ENCODE measurements around the gene SENP2.
"Not testable (repeated sequence)": the region's sequence is repeated elsewhere in the genome, so short reads cannot be mapped to it uniquely, and the experiment has no call there.

The SENP2 gene

DNA sequence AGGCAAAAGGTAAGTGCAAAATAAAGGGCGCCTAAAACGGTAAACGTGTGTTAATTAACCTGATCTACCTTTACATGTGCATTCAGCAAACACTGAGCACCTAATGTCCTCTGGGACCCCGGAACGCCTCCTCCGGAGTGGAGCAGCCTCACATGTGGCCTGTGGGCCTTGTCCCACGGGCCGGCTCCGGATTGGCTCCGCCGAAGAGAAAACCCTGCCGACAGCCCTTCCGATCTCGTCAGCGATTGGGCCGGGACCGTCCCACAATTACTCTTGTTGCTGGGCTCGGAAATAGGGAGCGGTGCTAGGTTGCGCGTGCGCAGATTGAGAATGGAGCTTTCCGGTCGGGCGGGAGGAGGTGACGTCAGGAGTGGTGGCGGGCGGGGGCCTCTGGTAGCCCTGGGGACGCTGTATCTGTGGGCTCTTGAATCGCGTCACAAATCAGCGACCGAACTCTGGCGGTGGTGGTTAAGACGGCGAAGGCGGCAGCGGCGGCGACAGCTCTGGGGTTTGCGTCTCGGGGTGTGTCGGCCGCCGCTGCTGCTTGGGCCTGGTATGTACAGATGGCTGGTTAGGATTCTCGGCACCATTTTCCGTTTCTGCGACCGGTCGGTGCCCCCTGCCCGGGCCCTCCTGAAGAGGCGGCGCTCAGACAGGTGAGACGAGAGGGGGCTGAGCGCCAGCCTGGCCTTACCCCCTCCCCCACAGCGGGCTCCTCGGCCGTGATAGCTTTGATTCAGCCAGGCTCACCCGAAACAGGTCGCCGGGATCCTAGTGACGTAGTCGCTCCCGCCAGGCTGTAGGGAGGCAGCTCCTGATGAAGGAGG lies at the start of gene SENP2:
SENP2 (plus strand) TSS at position 437 of the 827 bp plus-strand sequence; CDS start at position 556, 119 bp downstream.
- DNase-seq (ENCODE audit: low read depth): peak; percentile 100
- Histone ChIP-seq H3K27me3 (replicated peaks; ENCODE audit: control insufficient read depth, insufficient read depth, low read length) (no peaks in the 10 kb centered on the region), H3K9me3 (ENCODE audit: control insufficient read depth, low read length) (no peaks in the 10 kb centered on the region), H3K36me3 (ENCODE audit: control insufficient read depth, insufficient read depth, low read length, severe bottlenecking) (peaks cover 1% of the 10 kb centered on the region), H3K4me1 (ENCODE audit: control insufficient read depth, insufficient read depth, low read length) (peaks cover 16% of the 10 kb centered on the region), H3K4me3 (ENCODE audit: low read length) (peak within 1 kb of the TSS; percentile 98), H3K9ac (ENCODE audit: low read length) (peak within 1 kb of the TSS; percentile 96)

DNA sequence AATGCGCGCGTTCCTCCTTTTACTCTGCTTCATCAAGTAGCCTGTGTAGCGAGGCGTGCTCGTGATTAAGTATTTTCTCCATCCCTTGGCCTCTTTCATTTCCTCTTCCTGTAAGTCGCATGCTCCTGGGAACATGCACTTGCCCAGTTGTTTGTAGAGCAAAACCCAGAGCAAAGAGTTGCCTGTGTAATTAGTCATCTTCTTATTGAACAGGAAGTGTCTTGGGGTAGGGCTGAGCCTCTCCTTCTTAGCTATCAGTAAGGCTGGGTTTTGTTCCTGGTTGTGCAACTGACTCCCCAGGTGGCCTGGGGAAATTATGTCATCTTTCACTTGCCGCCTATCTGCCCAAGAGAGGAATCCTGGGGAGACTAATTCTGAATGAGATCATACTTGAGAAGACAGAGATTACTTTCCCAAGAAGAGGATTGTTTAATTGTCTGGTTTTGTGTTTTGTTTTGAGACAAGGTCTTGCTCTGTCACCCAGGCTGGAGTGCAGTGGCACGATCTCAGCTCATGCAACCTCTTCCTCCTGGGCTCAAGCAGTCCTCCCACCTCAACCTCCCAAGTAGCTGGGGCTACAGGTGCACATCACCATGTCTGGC lies 48.6 kb upstream of the SENP2 start:
- Histone ChIP-seq H3K9ac (ENCODE audit: low read length) (no peak overlapping the region), H3K27me3 (replicated peaks; ENCODE audit: control insufficient read depth, insufficient read depth, low read length) (peaks cover 3% of the 10 kb centered on the region), H3K36me3 (ENCODE audit: control insufficient read depth, insufficient read depth, low read length, severe bottlenecking) (no peaks in the 10 kb centered on the region), H3K4me3 (ENCODE audit: low read length) (no peak overlapping the region), H3K4me1 (ENCODE audit: control insufficient read depth, insufficient read depth, low read length) (peaks cover 9% of the 10 kb centered on the region), H3K9me3 (ENCODE audit: control insufficient read depth, low read length) (no peaks in the 10 kb centered on the region)
- DNase-seq (ENCODE audit: low read depth): peak; percentile 35

GRCh38 chr3:185539934-185540333 lies 46.2 kb upstream of the SENP2 start:
- H3K9ac ChIP-seq (ENCODE audit: low read length): no peak overlapping the region
- H3K9me3 ChIP-seq (ENCODE audit: control insufficient read depth, low read length): no peaks in the 10 kb centered on the region
- peaks cover 9% of the 10 kb centered on the region for H3K4me1 ChIP-seq (ENCODE audit: control insufficient read depth, insufficient read depth, low read length)
- H3K36me3 ChIP-seq (ENCODE audit: control insufficient read depth, insufficient read depth, low read length, severe bottlenecking): no peaks in the 10 kb centered on the region
- no peak overlapping the region for H3K4me3 ChIP-seq (ENCODE audit: low read length)
- H3K27me3 ChIP-seq (replicated peaks; ENCODE audit: control insufficient read depth, insufficient read depth, low read length): peaks cover 3% of the 10 kb centered on the region
- DNase-seq (ENCODE audit: low read depth): no peak

- peaks cover 9% of the 10 kb centered on the region for H3K4me1 ChIP-seq (ENCODE audit: control insufficient read depth, insufficient read depth, low read length)
- no peak overlapping the region for H3K4me3 ChIP-seq (ENCODE audit: low read length)
- H3K27me3 ChIP-seq (replicated peaks; ENCODE audit: control insufficient read depth, insufficient read depth, low read length): peaks cover 3% of the 10 kb centered on the region
- H3K9me3 ChIP-seq (ENCODE audit: control insufficient read depth, low read length): no peaks in the 10 kb centered on the region
- no peaks in the 10 kb centered on the region for H3K36me3 ChIP-seq (ENCODE audit: control insufficient read depth, insufficient read depth, low read length, severe bottlenecking)
- no peak overlapping the region for H3K9ac ChIP-seq (ENCODE audit: low read length)
- DNase-seq (ENCODE audit: low read depth): no peak
Observed at GRCh38 chr3:185540695-185541094, 45.4 kb upstream of the SENP2 start.

GRCh38 chr3:185549122-185549521 lies 37.0 kb upstream of the SENP2 start:
- peak; percentile 94 for DNase-seq (ENCODE audit: low read depth)
- Histone ChIP-seq H3K9ac (ENCODE audit: low read length) (peak overlapping the region; percentile 68), H3K4me3 (ENCODE audit: low read length) (peak overlapping the region; percentile 55), H3K4me1 (ENCODE audit: control insufficient read depth, insufficient read depth, low read length) (peaks cover 19% of the 10 kb centered on the region), H3K27me3 (replicated peaks; ENCODE audit: control insufficient read depth, insufficient read depth, low read length) (no peaks in the 10 kb centered on the region), H3K36me3 (ENCODE audit: control insufficient read depth, insufficient read depth, low read length, severe bottlenecking) (no peaks in the 10 kb centered on the region), H3K9me3 (ENCODE audit: control insufficient read depth, low read length) (no peaks in the 10 kb centered on the region)

GRCh38 chr3:185549651-185550111 lies 36.4 kb upstream of the SENP2 start:
- H3K9ac ChIP-seq (ENCODE audit: low read length): peak overlapping the region; percentile 68
- no peaks in the 10 kb centered on the region for H3K36me3 ChIP-seq (ENCODE audit: control insufficient read depth, insufficient read depth, low read length, severe bottlenecking)
- H3K4me3 ChIP-seq (ENCODE audit: low read length): peak overlapping the region; percentile 55
- no peaks in the 10 kb centered on the region for H3K27me3 ChIP-seq (replicated peaks; ENCODE audit: control insufficient read depth, insufficient read depth, low read length)
- H3K4me1 ChIP-seq (ENCODE audit: control insufficient read depth, insufficient read depth, low read length): peaks cover 19% of the 10 kb centered on the region
- H3K9me3 ChIP-seq (ENCODE audit: control insufficient read depth, low read length): no peaks in the 10 kb centered on the region
- DNase-seq (ENCODE audit: low read depth): peak; percentile 56

GRCh38 chr3:185552358-185552877 lies 33.7 kb upstream of the SENP2 start, which contains the start of gene LIPH:
Gene LIPH, minus strand, starts transcription at chr3:185552588. Its CDS starts 117 bp downstream, at chr3:185552471.
- H3K9me3 ChIP-seq (ENCODE audit: control insufficient read depth, low read length): no peaks in the 10 kb centered on the region
- H3K27me3 ChIP-seq (replicated peaks; ENCODE audit: control insufficient read depth, insufficient read depth, low read length): no peaks in the 10 kb centered on the region
- H3K4me3 ChIP-seq (ENCODE audit: low read length): peak within 1 kb of the TSS; percentile 55
- peak; percentile 27 for DNase-seq (ENCODE audit: low read depth)
- peaks cover 19% of the 10 kb centered on the region for H3K4me1 ChIP-seq (ENCODE audit: control insufficient read depth, insufficient read depth, low read length)
- no peaks in the 10 kb centered on the region for H3K36me3 ChIP-seq (ENCODE audit: control insufficient read depth, insufficient read depth, low read length, severe bottlenecking)
- no peak within 1 kb of the TSS for H3K9ac ChIP-seq (ENCODE audit: low read length)

DNA sequence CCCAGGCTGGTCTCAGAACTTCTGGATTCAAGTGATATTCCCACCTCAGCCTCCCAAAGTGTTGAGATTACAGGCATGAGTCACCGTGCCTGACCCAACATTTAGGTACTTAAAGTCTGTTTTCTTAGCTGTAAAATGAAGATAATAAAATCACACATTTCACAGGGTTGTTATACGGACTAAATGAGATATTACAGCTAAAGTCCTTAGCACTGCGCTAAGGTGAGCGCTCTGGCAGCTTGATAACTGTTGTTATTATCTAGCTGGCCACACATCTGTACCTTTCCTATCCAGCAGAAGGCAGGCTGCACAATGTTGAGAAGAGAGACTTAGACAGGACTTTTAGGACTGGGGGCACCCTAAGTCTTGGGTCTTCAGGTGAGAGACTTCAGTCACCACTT lies 31.0 kb upstream of the SENP2 start:
- peaks cover 19% of the 10 kb centered on the region for H3K4me1 ChIP-seq (ENCODE audit: control insufficient read depth, insufficient read depth, low read length)
- DNase-seq (ENCODE audit: low read depth): no peak

GRCh38 chr3:185555860-185556347 lies 30.2 kb upstream of the SENP2 start:
- Histone ChIP-seq H3K4me1 (ENCODE audit: control insufficient read depth, insufficient read depth, low read length) (peaks cover 16% of the 10 kb centered on the region), H3K9me3 (ENCODE audit: control insufficient read depth, low read length) (no peaks in the 10 kb centered on the region), H3K4me3 (ENCODE audit: low read length) (no peak overlapping the region), H3K9ac (ENCODE audit: low read length) (no peak overlapping the region), H3K36me3 (ENCODE audit: control insufficient read depth, insufficient read depth, low read length, severe bottlenecking) (no peaks in the 10 kb centered on the region), H3K27me3 (replicated peaks; ENCODE audit: control insufficient read depth, insufficient read depth, low read length) (peaks cover 12% of the 10 kb centered on the region)
- no peak for DNase-seq (ENCODE audit: low read depth)

More for the DNA sequence above, 31.0 kb upstream of the SENP2 start:
- peaks cover 4% of the 10 kb centered on the region for H3K27me3 ChIP-seq (replicated peaks; ENCODE audit: control insufficient read depth, insufficient read depth, low read length)
- H3K36me3 ChIP-seq (ENCODE audit: control insufficient read depth, insufficient read depth, low read length, severe bottlenecking): no peaks in the 10 kb centered on the region
- H3K9ac ChIP-seq (ENCODE audit: low read length): no peak overlapping the region
- no peak overlapping the region for H3K4me3 ChIP-seq (ENCODE audit: low read length)
- H3K9me3 ChIP-seq (ENCODE audit: control insufficient read depth, low read length): no peaks in the 10 kb centered on the region

DNA sequence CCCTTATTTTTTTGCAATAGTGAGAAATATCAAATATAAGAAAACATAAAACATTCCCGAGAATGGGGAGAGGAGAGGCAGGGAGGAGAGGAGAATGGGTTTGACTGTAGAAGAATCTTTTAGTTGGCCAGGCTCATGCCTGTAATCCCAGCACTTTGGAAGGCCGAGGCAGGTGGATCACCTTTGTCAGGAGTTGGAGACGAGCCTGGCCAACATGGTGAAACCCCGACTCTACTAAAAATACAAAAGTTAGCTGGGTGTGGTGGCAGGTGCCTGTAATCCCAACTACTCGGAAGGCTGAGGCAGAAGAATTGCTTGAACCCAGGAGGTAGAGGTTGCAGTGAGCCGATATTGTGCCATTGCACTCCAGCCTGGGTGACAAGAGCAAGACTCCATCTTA lies 29.5 kb upstream of the SENP2 start:
- not testable (repeated sequence) for H3K9me3 ChIP-seq (ENCODE audit: control insufficient read depth, low read length); H3K36me3 ChIP-seq (ENCODE audit: control insufficient read depth, insufficient read depth, low read length, severe bottlenecking); H3K4me3 ChIP-seq (ENCODE audit: low read length); H3K9ac ChIP-seq (ENCODE audit: low read length); DNase-seq (ENCODE audit: low read depth)
- Histone ChIP-seq H3K27me3 (replicated peaks; ENCODE audit: control insufficient read depth, insufficient read depth, low read length) (peaks cover 19% of the 10 kb centered on the region), H3K4me1 (ENCODE audit: control insufficient read depth, insufficient read depth, low read length) (peaks cover 16% of the 10 kb centered on the region)

- Histone ChIP-seq H3K27me3 (replicated peaks; ENCODE audit: control insufficient read depth, insufficient read depth, low read length) (peaks cover 20% of the 10 kb centered on the region), H3K4me3 (ENCODE audit: low read length) (no peak overlapping the region), H3K4me1 (ENCODE audit: control insufficient read depth, insufficient read depth, low read length) (peaks cover 8% of the 10 kb centered on the region), H3K9me3 (ENCODE audit: control insufficient read depth, low read length) (no peaks in the 10 kb centered on the region), H3K9ac (ENCODE audit: low read length) (no peak overlapping the region), H3K36me3 (ENCODE audit: control insufficient read depth, insufficient read depth, low read length, severe bottlenecking) (no peaks in the 10 kb centered on the region)
- DNase-seq (ENCODE audit: low read depth): no peak
Observed at GRCh38 chr3:185558395-185558794, 27.7 kb upstream of the SENP2 start.
